ENCODE results near the gene SPNS2. TPM values are rescaled to one million over a fixed set of nuclear protein-coding genes. Genes with fewer than 3 reads are reported as not detected.

SPNS2 gene
- total RNA-seq, 1 donor from 2014 or later = 0.70 TPM

DNA sequence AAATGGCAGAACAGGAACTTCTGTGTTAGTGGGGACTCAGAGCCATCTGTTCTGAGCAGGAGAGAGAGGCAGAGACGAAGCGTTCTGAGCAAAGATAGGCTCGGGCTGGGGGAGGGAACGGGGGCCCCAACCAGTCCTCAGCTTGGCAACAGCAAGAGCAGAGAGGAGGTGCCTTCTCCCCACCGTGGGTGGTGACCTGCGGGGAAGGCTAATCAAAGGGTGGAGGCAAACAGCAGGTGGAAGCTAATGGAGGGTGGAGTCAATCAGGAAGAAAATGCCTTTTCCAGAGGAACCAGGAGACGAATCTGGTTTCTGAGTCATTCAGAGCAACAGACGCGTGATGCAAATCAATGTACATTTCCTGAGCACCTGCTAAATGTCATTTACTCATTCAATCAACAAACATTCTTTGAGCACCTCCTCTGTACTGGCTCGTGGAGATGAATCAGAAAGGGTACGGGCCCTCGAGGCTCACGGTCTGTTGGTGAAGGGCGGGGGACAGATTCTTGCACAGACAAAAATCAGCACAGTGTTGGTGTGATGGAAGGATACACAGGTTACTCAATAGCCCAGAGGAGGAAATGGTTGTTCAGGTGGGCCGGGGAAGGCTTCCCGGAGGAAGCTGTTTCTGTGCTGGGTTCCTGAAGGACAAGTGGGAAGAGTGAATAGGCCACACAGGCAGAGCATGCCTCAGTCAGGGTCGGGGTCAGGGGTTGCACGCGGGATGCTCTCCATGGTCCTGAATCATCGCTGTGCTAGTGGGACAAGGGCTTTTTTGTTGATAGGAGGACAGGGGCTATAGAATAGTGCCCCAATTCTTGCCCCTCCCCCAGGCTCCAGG lies 5.7 kb upstream of the SPNS2 start:
- Mint-ChIP-seq H3K9me3 (ENCODE audit: low read depth) (no peaks in the 10 kb centered on the region), H3K27me3 (ENCODE audit: low read depth) (peaks cover 20% of the 10 kb centered on the region), H3K27ac (ENCODE audit: unreplicated experiment) (no peak overlapping the region), H3K36me3 (ENCODE audit: low read depth) (peaks cover 2% of the 10 kb centered on the region), H3K4me1 (ENCODE audit: low read depth) (peaks cover 9% of the 10 kb centered on the region), H3K4me3 (ENCODE audit: unreplicated experiment) (no peak overlapping the region)
- TF ChIP-seq, protein P1, sequence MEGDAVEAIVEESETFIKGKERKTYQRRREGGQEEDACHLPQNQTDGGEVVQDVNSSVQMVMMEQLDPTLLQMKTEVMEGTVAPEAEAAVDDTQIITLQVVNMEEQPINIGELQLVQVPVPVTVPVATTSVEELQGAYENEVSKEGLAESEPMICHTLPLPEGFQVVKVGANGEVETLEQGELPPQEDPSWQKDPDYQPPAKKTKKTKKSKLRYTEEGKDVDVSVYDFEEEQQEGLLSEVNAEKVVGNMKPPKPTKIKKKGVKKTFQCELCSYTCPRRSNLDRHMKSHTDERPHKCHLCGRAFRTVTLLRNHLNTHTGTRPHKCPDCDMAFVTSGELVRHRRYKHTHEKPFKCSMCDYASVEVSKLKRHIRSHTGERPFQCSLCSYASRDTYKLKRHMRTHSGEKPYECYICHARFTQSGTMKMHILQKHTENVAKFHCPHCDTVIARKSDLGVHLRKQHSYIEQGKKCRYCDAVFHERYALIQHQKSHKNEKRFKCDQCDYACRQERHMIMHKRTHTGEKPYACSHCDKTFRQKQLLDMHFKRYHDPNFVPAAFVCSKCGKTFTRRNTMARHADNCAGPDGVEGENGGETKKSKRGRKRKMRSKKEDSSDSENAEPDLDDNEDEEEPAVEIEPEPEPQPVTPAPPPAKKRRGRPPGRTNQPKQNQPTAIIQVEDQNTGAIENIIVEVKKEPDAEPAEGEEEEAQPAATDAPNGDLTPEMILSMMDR (IDR thresholded peaks at IDR 0.05) = no peak
- DNase-seq (ENCODE audit: low spot score) = no peak

DNA sequence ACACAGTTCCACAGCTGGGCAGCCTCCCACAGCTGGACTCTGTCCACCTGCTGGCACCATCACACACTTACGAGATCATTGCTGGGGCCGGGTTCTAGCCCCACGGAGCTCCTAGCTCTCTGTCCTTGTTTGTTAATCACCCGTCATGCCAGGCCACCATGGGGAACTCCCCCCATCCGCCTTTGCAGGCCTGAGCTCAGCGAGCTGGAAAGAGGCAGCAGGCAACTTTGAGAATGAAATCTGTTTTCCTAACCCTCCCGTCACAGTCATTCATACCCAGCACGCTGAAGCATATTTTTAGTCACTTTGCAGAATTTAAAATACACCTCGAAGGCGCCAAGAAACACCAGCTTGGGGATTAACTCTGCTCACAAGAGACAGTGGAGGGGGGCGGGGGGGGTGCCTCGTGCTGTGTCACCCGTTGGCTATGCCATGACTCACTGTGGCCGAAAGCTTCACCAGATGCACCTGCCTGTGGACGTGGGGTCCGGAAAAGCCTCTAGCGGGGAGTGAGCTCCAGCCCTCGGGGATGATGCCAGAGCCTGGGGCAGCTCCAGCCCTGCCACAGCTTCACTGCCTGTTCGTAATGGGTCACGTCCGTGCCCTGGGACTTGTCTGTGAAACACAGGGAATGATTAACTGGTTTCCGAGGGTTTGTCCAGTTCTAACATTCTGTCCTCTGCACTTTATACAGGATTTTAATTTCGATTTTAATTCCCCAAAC lies 1.4 kb upstream of the SPNS2 start:
- peak overlapping the region; percentile 54 for H3K27ac Mint-ChIP-seq (ENCODE audit: unreplicated experiment)
- H3K9me3 Mint-ChIP-seq (ENCODE audit: low read depth) = no peaks in the 10 kb centered on the region
- H3K36me3 Mint-ChIP-seq (ENCODE audit: low read depth) = peaks cover 4% of the 10 kb centered on the region
- no peak for DNase-seq (ENCODE audit: low spot score)
- peak overlapping the region; percentile 18 for H3K4me3 Mint-ChIP-seq (ENCODE audit: unreplicated experiment)
- peaks cover 14% of the 10 kb centered on the region for H3K4me1 Mint-ChIP-seq (ENCODE audit: low read depth)
- H3K27me3 Mint-ChIP-seq (ENCODE audit: low read depth) = peaks cover 35% of the 10 kb centered on the region
- TF ChIP-seq, protein P1 (IDR thresholded peaks at IDR 0.05) = no peak

DNA sequence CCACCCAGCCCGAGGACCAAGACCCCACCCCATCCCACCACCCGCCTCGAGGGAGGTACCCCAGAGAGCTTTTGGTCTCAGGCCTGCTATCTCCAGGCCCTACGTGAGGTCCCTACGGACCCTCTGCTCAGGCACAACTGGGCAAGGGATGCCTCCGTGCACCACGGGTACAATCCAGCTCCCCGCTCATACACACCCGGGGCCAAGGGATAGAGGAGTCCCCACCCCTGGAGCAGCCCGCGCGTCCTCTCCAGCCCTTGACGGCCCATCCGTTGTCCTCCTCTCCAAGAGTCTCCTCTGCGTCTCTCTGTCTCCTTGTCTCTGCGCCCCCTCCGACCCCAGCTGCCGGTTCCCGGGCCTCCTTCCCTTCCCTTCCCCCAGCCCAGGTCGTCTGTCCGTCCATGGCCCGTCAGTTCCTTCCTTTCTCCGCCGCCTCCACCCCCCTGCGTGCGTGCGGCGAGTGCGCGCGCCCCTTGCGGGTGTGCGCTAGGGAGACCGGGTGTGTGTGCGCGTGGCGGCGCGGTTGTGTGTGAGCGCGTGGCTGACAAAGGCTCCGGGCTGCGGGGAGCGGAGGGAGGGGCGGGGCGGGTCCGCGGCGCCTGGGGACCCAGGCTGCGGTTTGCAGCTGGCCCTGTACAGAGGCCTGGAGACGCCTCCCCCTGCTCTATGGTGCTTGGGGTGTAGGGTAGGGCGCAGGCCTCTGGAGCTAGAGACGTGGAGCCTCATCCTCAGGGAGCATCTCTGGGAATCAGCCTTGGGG lies 930 bp downstream of the SPNS2 start:
- peaks cover 37% of the 10 kb centered on the region for H3K27me3 Mint-ChIP-seq (ENCODE audit: low read depth)
- no peaks in the 10 kb centered on the region for H3K9me3 Mint-ChIP-seq (ENCODE audit: low read depth)
- peak overlapping the region; percentile 68 for H3K4me3 Mint-ChIP-seq (ENCODE audit: unreplicated experiment)
- no peak for DNase-seq (ENCODE audit: low spot score)
- peaks cover 14% of the 10 kb centered on the region for H3K4me1 Mint-ChIP-seq (ENCODE audit: low read depth)
- TF ChIP-seq, protein P1 (IDR thresholded peaks at IDR 0.05) = no peak
- peaks cover 2% of the 10 kb centered on the region for H3K36me3 Mint-ChIP-seq (ENCODE audit: low read depth)
- no peak overlapping the region for H3K27ac Mint-ChIP-seq (ENCODE audit: unreplicated experiment)

DNA sequence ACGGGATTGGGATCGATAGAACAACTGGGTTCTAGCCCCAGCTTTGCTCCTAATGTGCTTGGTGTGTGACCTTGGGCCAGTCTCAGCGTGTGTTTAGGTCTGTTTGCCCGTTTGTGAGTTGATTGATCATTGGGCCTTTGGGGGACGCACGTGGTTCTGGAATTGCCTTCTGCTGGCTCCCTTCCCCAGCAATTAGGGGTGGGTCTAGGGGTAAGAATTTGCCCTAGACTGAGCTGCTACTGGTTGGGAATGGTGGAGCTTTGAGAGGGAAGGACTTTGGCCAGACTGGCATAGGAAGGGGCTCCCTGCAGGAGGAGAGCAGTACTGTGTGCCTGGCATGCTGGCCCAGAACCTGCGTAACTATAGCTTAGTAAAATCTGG lies 1.5 kb downstream of the SPNS2 start:
- Mint-ChIP-seq H3K27ac (ENCODE audit: unreplicated experiment) (no peak overlapping the region), H3K4me1 (ENCODE audit: low read depth) (peaks cover 14% of the 10 kb centered on the region), H3K36me3 (ENCODE audit: low read depth) (peaks cover 2% of the 10 kb centered on the region), H3K9me3 (ENCODE audit: low read depth) (no peaks in the 10 kb centered on the region), H3K27me3 (ENCODE audit: low read depth) (peaks cover 42% of the 10 kb centered on the region), H3K4me3 (ENCODE audit: unreplicated experiment) (no peak overlapping the region)
- TF ChIP-seq, protein P1 (IDR thresholded peaks at IDR 0.05) = no peak
- no peak for DNase-seq (ENCODE audit: low spot score)

Measured in chondrocyte (in vitro differentiated cells).